A549 (cell line): Measurements from ENCODE around the gene ARID5A. TPM values are rescaled to one million over a fixed set of nuclear protein-coding genes. Genes with fewer than 3 reads are reported as not detected.

Experiments used
- ATAC-seq, 2 experiments: fragments of 200-7000 bp in 1 of 2; fragments of >200 bp in 1 of 2; cut with Nextera tagmentation in 1 of 2; cut with Tn5 transposase in 1 of 2; 3 replicates each; pipeline versions ENCODE4 v1.8.0 to v1.9.1; 2018 to 2020; ENCODE audit warnings: mild to moderate bottlenecking in 1 of 2, moderate library complexity in 1 of 2
- CTCF ChIA-PET: fragments of 300-600 bp; sonication (Branson Sonifier 250); formaldehyde crosslinking; extraction: SDS; loops from one replicate; lab custom pipeline; 2021; ENCODE audit warnings: antibody characterized with exemption, inconsistent platforms; lab: Yijun Ruan, JAX
- POLR2A ChIA-PET: fragments of 350-600 bp; formaldehyde crosslinking; extraction: SDS; loops from one replicate; lab custom pipeline; 2021; ENCODE audit warnings: antibody characterized with exemption, inconsistent platforms; lab: Yijun Ruan, JAX
- DNase-seq, 2 experiments: peaks; one replicate each; pipeline versions ENCODE4 v3.0.0 to v3.0.0-alpha.2; 2011 to 2016; ENCODE audit warnings: low read depth in 1 of 2, low spot score in 1 of 2
- FAIRE-seq: peaks from 2 replicates; lab custom pipeline; 2011; peaks lifted over from hg19 to GRCh38; lab: Jason Lieb, UNC
- H3K27ac ChIP-seq, 2 experiments: fragments of >200 bp; sonication (Bioruptor Twin); formaldehyde crosslinking; 3 replicates each; pipeline ENCODE4 v1.5.1; 2016 to 2017
- H3K4me1 ChIP-seq: fragments of >200 bp; sonication (Bioruptor Twin); formaldehyde crosslinking; 3 replicates; pipeline ENCODE4 v1.6.1; 2016
- H3K4me2 ChIP-seq: fragments of >200 bp; sonication (Bioruptor Twin); formaldehyde crosslinking; 3 replicates; pipeline ENCODE4 v1.6.1; 2016
- H3K4me3 ChIP-seq: fragments of >200 bp; sonication (Bioruptor Twin); formaldehyde crosslinking; 3 replicates; pipeline ENCODE4 v1.5.1; 2016
- H3K9me3 ChIP-seq: fragments of >200 bp; sonication (Bioruptor Twin); formaldehyde crosslinking; 3 replicates; pipeline ENCODE4 v1.6.1; 2016
- CBX2 ChIP-seq: fragments of 200-600 bp; sonication (generic); IDR thresholded peaks from 2 replicates; pipeline ENCODE4 v1.6.1; 2016; ENCODE audit warnings: low read depth, mild to moderate bottlenecking, borderline replicate concordance
- CBX8 ChIP-seq: fragments of 200-600 bp; sonication (generic); IDR thresholded peaks from 2 replicates; pipeline ENCODE4 v1.6.1; 2016
- CEBPB ChIP-seq, 2 experiments: fragments of >200 bp in 1 of 2; sonication (Bioruptor Twin) in 1 of 2; formaldehyde crosslinking in 1 of 2; IDR thresholded peaks; 2 replicates each; pipeline ENCODE4 v1.6.1; 2012 to 2016
- CTCF ChIP-seq: fragments of >200 bp; sonication (Bioruptor Twin); formaldehyde crosslinking; IDR thresholded peaks from 3 replicates; pipeline ENCODE4 v1.5.1; 2016
- ESRRA ChIP-seq: fragments of 150-350 bp; IDR thresholded peaks from 2 replicates; pipeline ENCODE4 v1.6.1; 2014; ENCODE audit warnings: mild to moderate bottlenecking, low read length, borderline replicate concordance
- FOSL2 ChIP-seq, 2 experiments: fragments of 450-650 bp in 1 of 2; fragments of >200 bp in 1 of 2; sonication (Bioruptor Twin) in 1 of 2; formaldehyde crosslinking; IDR thresholded peaks; 2 replicates each; pipeline versions ENCODE4 v1.5.0 to v1.6.1; 2016 to 2020; ENCODE audit warnings: mild to moderate bottlenecking in 1 of 2, moderate library complexity in 1 of 2
- FOXS1 ChIP-seq: fragments of 250-450 bp; sonication (Bioruptor Pico); IDR thresholded peaks from 2 replicates; pipeline ENCODE4 v1.5.0; 2020; ENCODE audit warnings: mild to moderate bottlenecking, moderate library complexity
- HDAC2 ChIP-seq: fragments of 200-600 bp; sonication (generic); IDR thresholded peaks from 2 replicates; pipeline ENCODE4 v1.6.1; 2016
- HOXB13 ChIP-seq: fragments of 250-450 bp; sonication (Bioruptor Pico); IDR thresholded peaks from 2 replicates; pipeline ENCODE4 v1.5.0; 2020; ENCODE audit warnings: low read depth, mild to moderate bottlenecking, moderate library complexity
- KDM5A ChIP-seq: fragments of 200-600 bp; sonication (generic); IDR thresholded peaks from 2 replicates; pipeline ENCODE4 v1.6.1; 2016; ENCODE audit warnings: antibody characterized with exemption, mild to moderate bottlenecking
- MAFK ChIP-seq: fragments of 450-650 bp; IDR thresholded peaks from 2 replicates; pipeline ENCODE4 v1.6.1; 2014; ENCODE audit not compliant: partially characterized antibody
- MAZ ChIP-seq: fragments of 150-350 bp; IDR thresholded peaks from 2 replicates; pipeline ENCODE4 v1.6.1; 2014; ENCODE audit warnings: antibody characterized with exemption, low read depth, low read length, borderline replicate concordance
- NFE2L2 ChIP-seq: fragments of 150-350 bp; conservative IDR thresholded peaks from 2 replicates; pipeline ENCODE4 v1.6.1; 2014; ENCODE audit warnings: low read length
- NPAS2 ChIP-seq: fragments of 250-450 bp; sonication (Bioruptor Pico); IDR thresholded peaks from 2 replicates; pipeline ENCODE4 v1.8.0; 2022; ENCODE audit warnings: mild to moderate bottlenecking, moderate library complexity, borderline replicate concordance
- NR3C1 ChIP-seq: fragments of >200 bp; sonication (Bioruptor Twin); formaldehyde crosslinking; IDR thresholded peaks from 3 replicates; pipeline ENCODE4 v1.6.1; 2017
- POLR2AphosphoS2 ChIP-seq: conservative IDR thresholded peaks from 2 replicates; pipeline ENCODE4 v1.6.1; 2012; ENCODE audit warnings: low read length, improper control_type of control experiment, inconsistent platforms
- RCOR1 ChIP-seq: fragments of 150-350 bp; IDR thresholded peaks from 2 replicates; pipeline ENCODE4 v1.6.1; 2014; ENCODE audit warnings: antibody characterized with exemption, low read length, low read depth
- RFX5 ChIP-seq: fragments of 450-650 bp; IDR thresholded peaks from 2 replicates; pipeline ENCODE4 v1.7.1; 2014; ENCODE audit warnings: antibody characterized with exemption, mild to moderate bottlenecking, moderate library complexity
- SREBF2 ChIP-seq: fragments of 450-650 bp; IDR thresholded peaks from 2 replicates; pipeline ENCODE4 v1.6.1; 2014; ENCODE audit warnings: mild to moderate bottlenecking, moderate library complexity
- TP53 ChIP-seq: fragments of 250-450 bp; sonication (Bioruptor Pico); IDR thresholded peaks from 2 replicates; pipeline ENCODE4 v1.5.0; 2021; ENCODE audit warnings: mild to moderate bottlenecking, moderate library complexity
- USF2 ChIP-seq: fragments of 450-650 bp; IDR thresholded peaks from 2 replicates; pipeline ENCODE4 v1.6.1; 2014; ENCODE audit warnings: antibody characterized with exemption
- ZC3H11A ChIP-seq: fragments of 450-650 bp; IDR thresholded peaks from 2 replicates; pipeline ENCODE4 v1.6.1; 2014; ENCODE audit warnings: antibody characterized with exemption, mild to moderate bottlenecking
- WGBS: methylation state at CpG from one replicate; pipeline ENCODE4 v1.1.6; 2017; ENCODE audit errors: missing lambda C conversion rate; 5-methylcytosine and 5-hydroxymethylcytosine counted together
- polyA plus RNA-seq, 4 experiments: library from polyadenylated mRNA; depleted of rRNA in 3 of 4; stranded (reverse); fragments of >200 nt; fragmentation: RNase III in 1 of 4; extraction: RNeasy Plus Mini Kit Qiagen cat#74134 plus additional on column Dnase treatment in 1 of 4; gene quantifications; 2 replicates in 3 of 4; 3 replicates in 1 of 4; pipeline ENCODE4 v1.2.3, GENCODE V29; 2011 to 2017
- TF ChIP-seq, protein P1 (sequence below): IDR thresholded peaks from 2 replicates; pipeline ENCODE4 v1.6.1; 2012
- TF ChIP-seq, protein P2 (sequence below): IDR thresholded peaks from 2 replicates; pipeline ENCODE4 v1.6.1; 2012; ENCODE audit warnings: low read depth, borderline replicate concordance

Gene ARID5A
- polyA plus RNA-seq, 2 of the 4 experiments (the other 2 are of a cell fraction): 1.2 to 4.4 TPM

DNA sequence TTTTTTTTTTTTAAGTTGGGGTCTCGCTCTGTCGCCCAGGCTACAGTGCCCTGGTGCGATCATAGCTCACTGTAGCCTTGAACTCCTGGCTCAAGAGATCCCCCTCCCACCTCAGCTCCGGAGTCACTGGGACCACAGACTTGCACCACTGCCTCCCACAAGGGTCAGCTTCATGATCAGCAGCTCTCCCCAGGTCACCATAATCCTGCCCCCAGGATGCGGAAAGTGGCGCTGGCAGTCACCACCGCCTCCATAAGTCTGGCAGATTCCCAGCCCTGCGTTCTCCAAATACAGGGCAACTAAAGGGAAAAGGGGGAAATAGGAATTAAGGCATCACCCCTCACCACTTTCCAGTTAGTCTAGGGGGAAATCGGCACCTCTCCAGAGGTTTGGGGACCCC, 5.2 kb upstream of the ARID5A start:
- TF ChIP-seq KDM5A: no peak
- no peak for TF ChIP-seq CBX2
- TF ChIP-seq CTCF: no peak
- TF ChIP-seq USF2: no peak
- no peak for TF ChIP-seq NPAS2
- no peak for TF ChIP-seq MAZ
- TF ChIP-seq POLR2AphosphoS2: no peak
- no peak for TF ChIP-seq RCOR1
- TF ChIP-seq SREBF2: no peak
- no peak for TF ChIP-seq MAFK
- TF ChIP-seq TP53 (CRISPR knock-in tag): no peak
- TF ChIP-seq, protein P1, sequence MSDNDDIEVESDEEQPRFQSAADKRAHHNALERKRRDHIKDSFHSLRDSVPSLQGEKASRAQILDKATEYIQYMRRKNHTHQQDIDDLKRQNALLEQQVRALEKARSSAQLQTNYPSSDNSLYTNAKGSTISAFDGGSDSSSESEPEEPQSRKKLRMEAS: no peak
- TF ChIP-seq FOXS1 (CRISPR knock-in tag): no peak
- TF ChIP-seq, protein P2, sequence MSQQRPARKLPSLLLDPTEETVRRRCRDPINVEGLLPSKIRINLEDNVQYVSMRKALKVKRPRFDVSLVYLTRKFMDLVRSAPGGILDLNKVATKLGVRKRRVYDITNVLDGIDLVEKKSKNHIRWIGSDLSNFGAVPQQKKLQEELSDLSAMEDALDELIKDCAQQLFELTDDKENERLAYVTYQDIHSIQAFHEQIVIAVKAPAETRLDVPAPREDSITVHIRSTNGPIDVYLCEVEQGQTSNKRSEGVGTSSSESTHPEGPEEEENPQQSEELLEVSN: no peak
- no peak for TF ChIP-seq ZC3H11A
- no peak for TF ChIP-seq NR3C1
- TF ChIP-seq HOXB13: no peak
- no peak for TF ChIP-seq CBX8
- H3K4me1 ChIP-seq: peaks cover 27% of the 10 kb centered on the region
- FAIRE-seq: no peak
- CTCF ChIA-PET: interaction anchor here (0.6 to 8.4 kb wide), 4 partner anchors 12 to 23 kb away, joined by 3 to 63 read pairs (median 23); no protein-coding TSS in a partner anchor
- POLR2A ChIA-PET: interaction anchor here (1.0 kb wide), 1 partner anchor 20 kb away, joined by 3 read pairs; no protein-coding TSS in a partner anchor
- no peak for DNase-seq
- no peaks in the 10 kb centered on the region for H3K9me3 ChIP-seq
- peak overlapping the region; percentile 70 for H3K4me2 ChIP-seq
- peak overlapping the region in 1 of 2 experiments; percentile 74; a peak in 4 of 6 replicates for H3K27ac ChIP-seq
- no peak overlapping the region for H3K4me3 ChIP-seq
- no peak for ATAC-seq
- 96% methylated on average over 9 of the region's 9 CpGs for WGBS

DNA sequence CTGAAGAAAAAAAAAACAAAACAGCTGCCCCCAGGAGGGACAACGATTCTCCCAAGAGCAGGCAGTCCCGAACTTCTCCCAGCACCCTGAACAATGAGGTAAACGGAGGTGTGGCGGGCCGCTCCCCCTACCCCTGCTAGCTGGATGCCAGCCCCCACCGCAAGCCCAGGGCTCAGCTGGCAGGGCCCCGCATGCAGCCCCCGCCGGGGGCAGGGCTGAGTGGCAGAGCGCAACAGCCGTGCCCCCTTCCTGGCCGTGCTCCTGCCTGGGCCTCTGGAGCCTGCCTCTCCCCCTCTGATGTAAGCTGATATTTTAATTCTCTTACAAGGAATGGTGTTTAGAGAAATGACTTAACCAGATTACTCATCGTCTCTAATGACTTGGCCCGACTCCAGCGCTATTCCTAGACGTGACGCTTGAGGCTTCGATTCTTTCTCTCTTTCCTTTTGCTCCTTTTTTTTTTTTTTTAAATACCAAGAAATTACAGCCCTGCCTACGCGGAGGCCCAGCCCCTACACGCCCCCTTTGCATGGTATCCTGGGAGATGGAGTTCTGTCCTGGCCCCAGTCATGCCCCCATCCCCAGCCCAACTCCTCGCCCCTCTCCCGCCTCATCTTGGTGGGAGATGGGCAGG, 4.6 kb upstream of the ARID5A start:
- WGBS: 34% methylated on average over 23 of the region's 23 CpGs
- POLR2A ChIA-PET: interaction anchor here (1.0 kb wide), 1 partner anchor 21 kb away, joined by 3 read pairs; no protein-coding TSS in a partner anchor
- FAIRE-seq (no peak), ATAC-seq (peak; percentile 35 to 58; a peak in 4 of 6 replicates), DNase-seq (peak; percentile 58 to 83)
- H3K4me2 ChIP-seq: peak overlapping the region; percentile 70
- no peaks in the 10 kb centered on the region for H3K9me3 ChIP-seq
- H3K4me1 ChIP-seq: peaks cover 27% of the 10 kb centered on the region
- CTCF ChIA-PET: interaction anchor here (2.3 to 8.4 kb wide), 3 partner anchors 18 to 22 kb away, joined by 12 to 63 read pairs (median 34); no protein-coding TSS in a partner anchor
- peak overlapping the region in 1 of 2 experiments; percentile 74; a peak in 4 of 6 replicates for H3K27ac ChIP-seq
- no peak for TF ChIP-seq NR3C1
- TF ChIP-seq FOSL2 (IDR thresholded peaks at IDR 0.05): no peak
- TF ChIP-seq FOSL2 (CRISPR knock-in tag; IDR thresholded peaks at IDR 0.05): peak; percentile 48; the same call in 1 of the 2 replicates
- no peak for TF ChIP-seq ESRRA
- TF ChIP-seq NFE2L2: no peak
- TF ChIP-seq HDAC2: no peak
- no peak for TF ChIP-seq CEBPB (IDR thresholded peaks at IDR 0.05)
- TF ChIP-seq RFX5: no peak
- TF ChIP-seq POLR2AphosphoS2: no peak
- TF ChIP-seq, protein P1: 0 out of 2 replicates have a peak, but pooled peaks have one; percentile 18
- H3K4me3 ChIP-seq: 0 out of 3 replicates have a peak overlapping the region, but pooled peaks have one; percentile 23
